Measurements from ENCODE around the gene NAA60.
A peak's percentile ranks its signal among the peaks of the same experiment; 100 is the strongest.

The NAA60 gene

GRCh38 chr16:3457434-3458252 lies 14.2 kb downstream of the NAA60 start:
- Histone ChIP-seq H2AFZ (ENCODE audit: low read length) (peak overlapping the region; percentile 60; the same call in 1 of the 2 replicates), H3K4me3 (ENCODE audit: low read length, poor library complexity, severe bottlenecking) (peak overlapping the region; percentile 87), H3K79me2 (ENCODE audit: insufficient read depth, low read length) (peaks cover 45% of the 10 kb centered on the region), H3K4me2 (ENCODE audit: low read depth, low read length, poor library complexity, severe bottlenecking) (peak overlapping the region; percentile 98), H4K20me1 (ENCODE audit: insufficient read depth, low read length, poor library complexity, severe bottlenecking) (peaks cover 10% of the 10 kb centered on the region), H3K9me2 (replicated peaks; ENCODE audit: low read depth, low read length) (no peaks in the 10 kb centered on the region), H3K9ac (ENCODE audit: low read depth, low read length, poor library complexity, severe bottlenecking) (peak overlapping the region; percentile 89), H3K9me3 (ENCODE audit: insufficient read depth, low read depth, low read length) (no peaks in the 10 kb centered on the region), H3K36me3 (ENCODE audit: insufficient read depth, low read length) (no peaks in the 10 kb centered on the region), H3K27me3 (ENCODE audit: insufficient read depth, low read length, poor library complexity, severe bottlenecking) (no peaks in the 10 kb centered on the region), H3F3A (ENCODE audit: low read depth) (0 out of 2 replicates have a peak, but pooled peaks cover 4% of the 10 kb centered on the region), H3K4me1 (ENCODE audit: insufficient read depth, low read length, poor library complexity, severe bottlenecking) (peaks cover 23% of the 10 kb centered on the region)
- no peak for TF ChIP-seq EZH2phosphoT487 (IDR thresholded peaks at IDR 0.05; ENCODE audit: borderline replicate concordance)
- TF ChIP-seq CTCF (conservative IDR thresholded peaks at IDR 0.05; ENCODE audit: low read length), result no peak; the same call in 1 of the 2 replicates

GRCh38 chr16:3458278-3458851 lies 14.9 kb downstream of the NAA60 start:
- no peaks in the 10 kb centered on the region for H3K9me3 ChIP-seq (ENCODE audit: insufficient read depth, low read depth, low read length)
- H2AFZ ChIP-seq (ENCODE audit: low read length), result no peak overlapping the region
- H3K79me2 ChIP-seq (ENCODE audit: insufficient read depth, low read length), result peaks cover 52% of the 10 kb centered on the region
- H3K4me1 ChIP-seq (ENCODE audit: insufficient read depth, low read length, poor library complexity, severe bottlenecking), result peaks cover 23% of the 10 kb centered on the region
- H3K9ac ChIP-seq (ENCODE audit: low read depth, low read length, poor library complexity, severe bottlenecking), result peak overlapping the region; percentile 89
- H4K20me1 ChIP-seq (ENCODE audit: insufficient read depth, low read length, poor library complexity, severe bottlenecking), result peaks cover 10% of the 10 kb centered on the region
- H3K4me2 ChIP-seq (ENCODE audit: low read depth, low read length, poor library complexity, severe bottlenecking), result peak overlapping the region; percentile 96
- no peaks in the 10 kb centered on the region for H3K27me3 ChIP-seq (ENCODE audit: insufficient read depth, low read length, poor library complexity, severe bottlenecking)
- no peaks in the 10 kb centered on the region for H3K9me2 ChIP-seq (replicated peaks; ENCODE audit: low read depth, low read length)
- TF ChIP-seq EZH2phosphoT487 (IDR thresholded peaks at IDR 0.05; ENCODE audit: borderline replicate concordance), result no peak
- TF ChIP-seq CTCF (conservative IDR thresholded peaks at IDR 0.05; ENCODE audit: low read length), result no peak
- 0 out of 2 replicates have a peak, but pooled peaks cover 4% of the 10 kb centered on the region for H3F3A ChIP-seq (ENCODE audit: low read depth)
- H3K36me3 ChIP-seq (ENCODE audit: insufficient read depth, low read length), result no peaks in the 10 kb centered on the region
- H3K4me3 ChIP-seq (ENCODE audit: low read length, poor library complexity, severe bottlenecking), result peak overlapping the region; percentile 87

- no peak for TF ChIP-seq EZH2phosphoT487 (IDR thresholded peaks at IDR 0.05; ENCODE audit: borderline replicate concordance)
- TF ChIP-seq CTCF (conservative IDR thresholded peaks at IDR 0.05; ENCODE audit: low read length), result no peak
Measured at GRCh38 chr16:3458852-3459361, 15.4 kb downstream of the NAA60 start.

More at GRCh38 chr16:3458852-3459361, 15.4 kb downstream of the NAA60 start:
- peak overlapping the region; percentile 89 for H3K9ac ChIP-seq (ENCODE audit: low read depth, low read length, poor library complexity, severe bottlenecking)
- no peak overlapping the region for H2AFZ ChIP-seq (ENCODE audit: low read length)
- no peaks in the 10 kb centered on the region for H3K36me3 ChIP-seq (ENCODE audit: insufficient read depth, low read length)
- no peaks in the 10 kb centered on the region for H3K9me3 ChIP-seq (ENCODE audit: insufficient read depth, low read depth, low read length)
- H3K9me2 ChIP-seq (replicated peaks; ENCODE audit: low read depth, low read length), result no peaks in the 10 kb centered on the region
- H3K27me3 ChIP-seq (ENCODE audit: insufficient read depth, low read length, poor library complexity, severe bottlenecking), result no peaks in the 10 kb centered on the region
- H4K20me1 ChIP-seq (ENCODE audit: insufficient read depth, low read length, poor library complexity, severe bottlenecking), result peaks cover 10% of the 10 kb centered on the region
- peak overlapping the region; percentile 87 for H3K4me3 ChIP-seq (ENCODE audit: low read length, poor library complexity, severe bottlenecking)
- H3K79me2 ChIP-seq (ENCODE audit: insufficient read depth, low read length), result peaks cover 56% of the 10 kb centered on the region
- peaks cover 23% of the 10 kb centered on the region for H3K4me1 ChIP-seq (ENCODE audit: insufficient read depth, low read length, poor library complexity, severe bottlenecking)
- H3F3A ChIP-seq (ENCODE audit: low read depth), result 0 out of 2 replicates have a peak, but pooled peaks cover 4% of the 10 kb centered on the region
- peak overlapping the region; percentile 96 for H3K4me2 ChIP-seq (ENCODE audit: low read depth, low read length, poor library complexity, severe bottlenecking)

Measured in Loucy (cell line).